ENCODE measurements around the gene CAPN10.

The CAPN10 gene

GRCh38 chr2:240623531-240624010 lies 37.0 kb downstream of the CAPN10 start:
- no peak for DNase-seq (ENCODE audit: low read depth, low spot score)
- TF ChIP-seq, protein P1, sequence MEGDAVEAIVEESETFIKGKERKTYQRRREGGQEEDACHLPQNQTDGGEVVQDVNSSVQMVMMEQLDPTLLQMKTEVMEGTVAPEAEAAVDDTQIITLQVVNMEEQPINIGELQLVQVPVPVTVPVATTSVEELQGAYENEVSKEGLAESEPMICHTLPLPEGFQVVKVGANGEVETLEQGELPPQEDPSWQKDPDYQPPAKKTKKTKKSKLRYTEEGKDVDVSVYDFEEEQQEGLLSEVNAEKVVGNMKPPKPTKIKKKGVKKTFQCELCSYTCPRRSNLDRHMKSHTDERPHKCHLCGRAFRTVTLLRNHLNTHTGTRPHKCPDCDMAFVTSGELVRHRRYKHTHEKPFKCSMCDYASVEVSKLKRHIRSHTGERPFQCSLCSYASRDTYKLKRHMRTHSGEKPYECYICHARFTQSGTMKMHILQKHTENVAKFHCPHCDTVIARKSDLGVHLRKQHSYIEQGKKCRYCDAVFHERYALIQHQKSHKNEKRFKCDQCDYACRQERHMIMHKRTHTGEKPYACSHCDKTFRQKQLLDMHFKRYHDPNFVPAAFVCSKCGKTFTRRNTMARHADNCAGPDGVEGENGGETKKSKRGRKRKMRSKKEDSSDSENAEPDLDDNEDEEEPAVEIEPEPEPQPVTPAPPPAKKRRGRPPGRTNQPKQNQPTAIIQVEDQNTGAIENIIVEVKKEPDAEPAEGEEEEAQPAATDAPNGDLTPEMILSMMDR (IDR thresholded peaks at IDR 0.05; ENCODE audit: low read depth, low read length): no peak
- H3K4me3 ChIP-seq (ENCODE audit: low read depth, low read length): no peak overlapping the region
- in situ Hi-C loops (cut with HindIII; ENCODE audit: low sequenced_read_pairs): no loop called here

- TF ChIP-seq, protein P1 (IDR thresholded peaks at IDR 0.05; ENCODE audit: low read depth, low read length): no peak
- no peak for DNase-seq (ENCODE audit: low read depth, low spot score)
- in situ Hi-C loops (cut with HindIII; ENCODE audit: low sequenced_read_pairs): no loop called here
- no peak overlapping the region for H3K4me3 ChIP-seq (ENCODE audit: low read depth, low read length)
These were observed 37.7 kb downstream of the CAPN10 start for GRCh38 chr2:240624011-240624949.

- DNase-seq (ENCODE audit: low read depth, low spot score): peak; percentile 46
- in situ Hi-C loops (cut with HindIII; ENCODE audit: low sequenced_read_pairs): no loop called here
- TF ChIP-seq, protein P1 (IDR thresholded peaks at IDR 0.05; ENCODE audit: low read depth, low read length): no peak
- no peak within 1 kb of the TSS for H3K4me3 ChIP-seq (ENCODE audit: low read depth, low read length)
These were observed 38.6 kb downstream of the CAPN10 start, which contains the start of gene GPR35 for GRCh38 chr2:240624950-240625621. Gene GPR35, plus strand, starts transcription at chr2:240625480. Its CDS starts 4,473 bp downstream, at chr2:240629953.

DNA sequence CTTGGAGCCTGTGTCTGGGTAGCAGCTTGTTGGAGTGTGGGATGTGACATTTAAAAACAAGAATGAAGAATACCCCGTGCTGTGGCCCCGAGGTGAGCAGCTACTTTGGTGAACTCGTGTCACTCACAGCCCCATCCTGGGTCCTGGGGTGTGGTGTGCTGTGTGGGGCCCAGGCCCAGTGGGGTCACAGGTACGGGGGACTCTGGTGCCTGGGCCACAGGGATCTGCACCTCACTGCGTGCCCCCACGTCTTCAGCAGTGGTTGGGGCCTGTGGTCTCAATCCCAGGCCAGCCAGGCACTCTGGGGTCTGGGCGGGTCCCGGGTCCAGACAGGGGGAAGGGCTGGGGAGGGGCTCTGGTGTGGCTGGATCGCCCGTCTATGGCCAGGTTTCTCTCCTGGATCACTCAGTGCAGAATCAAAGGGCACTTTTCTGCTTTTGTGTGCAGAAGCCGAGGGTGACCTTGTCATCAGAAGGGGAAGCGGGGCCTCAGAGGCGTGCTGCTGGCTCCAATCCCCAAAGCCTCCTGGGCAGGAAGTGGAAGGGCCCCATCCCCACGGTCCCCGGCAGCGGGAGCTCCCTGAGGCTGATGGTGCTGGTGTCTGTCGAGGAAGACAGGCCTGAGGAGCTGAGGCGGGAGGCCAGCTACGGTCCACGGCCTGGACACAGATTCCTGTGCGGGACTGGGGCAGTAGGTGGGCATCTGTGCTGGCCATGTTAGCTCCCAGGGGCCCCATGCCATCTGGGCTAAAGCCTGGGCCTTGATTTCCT lies 40.2 kb downstream of the CAPN10 start:
- TF ChIP-seq, protein P1 (IDR thresholded peaks at IDR 0.05; ENCODE audit: low read depth, low read length): no peak
- no peak overlapping the region for H3K4me3 ChIP-seq (ENCODE audit: low read depth, low read length)
- no peak for DNase-seq (ENCODE audit: low read depth, low spot score)
- in situ Hi-C loops (cut with HindIII; ENCODE audit: low sequenced_read_pairs): no loop called here

GRCh38 chr2:240627736-240628506 lies 41.4 kb downstream of the CAPN10 start:
- H3K4me3 ChIP-seq (ENCODE audit: low read depth, low read length): no peak overlapping the region
- no peak for DNase-seq (ENCODE audit: low read depth, low spot score)
- in situ Hi-C loops (cut with HindIII; ENCODE audit: low sequenced_read_pairs): no loop called here
- TF ChIP-seq, protein P1 (IDR thresholded peaks at IDR 0.05; ENCODE audit: low read depth, low read length): no peak

Data from astrocyte of the spinal cord (primary cell).